HepG2 (cell line): ENCODE data around the gene MED19. TPM values are rescaled to one million over a fixed set of nuclear protein-coding genes. Genes with fewer than 3 reads are reported as not detected.
A peak's percentile ranks its signal among the peaks of the same experiment; 100 is the strongest.

Experiments
- CCDC6 ChIP-seq: sonication (generic); formaldehyde crosslinking; IDR thresholded peaks from 2 replicates; pipeline ENCODE4 v1.8.1; 2022; ENCODE audit warnings: mild to moderate bottlenecking, missing genetic modification reagents, moderate library complexity
- FOXK2 ChIP-seq: fragments of 450-650 bp; IDR thresholded peaks from 2 replicates; pipeline ENCODE4 v1.6.1; 2016
- HNRNPH1 ChIP-seq: fragments of 200-400 bp; formaldehyde crosslinking; optimal IDR thresholded peaks from 2 replicates; pipeline ENCODE3; 2017; ENCODE audit warnings: mild to moderate bottlenecking, low read depth, low read length
- HOXA9 ChIP-seq: sonication (generic); formaldehyde crosslinking; IDR thresholded peaks from 2 replicates; pipeline ENCODE4 v1.8.1; 2022; ENCODE audit warnings: missing genetic modification reagents, mild to moderate bottlenecking, moderate library complexity, borderline replicate concordance
- NR2F1 ChIP-seq, 2 experiments: fragments of 450-650 bp in 1 of 2; formaldehyde crosslinking in 1 of 2; IDR thresholded peaks; 2 replicates each; pipeline versions ENCODE4 v1.5.0 to v1.6.1; 2016 to 2020; ENCODE audit warnings: mild to moderate bottlenecking in 1 of 2, missing compliant biosample characterization in 1 of 2, missing genetic modification reagents in 1 of 2, moderate library complexity in 1 of 2
- PHB2 ChIP-seq: fragments of 450-650 bp; IDR thresholded peaks from 2 replicates; pipeline ENCODE4 v1.6.1; 2018; ENCODE audit not compliant: partially characterized antibody
- ZNF331 ChIP-seq: sonication (generic); formaldehyde crosslinking; IDR thresholded peaks from 2 replicates; pipeline ENCODE4 v1.4.0; 2020; ENCODE audit warnings: missing genetic modification reagents
- ZNF335 ChIP-seq: sonication (generic); formaldehyde crosslinking; IDR thresholded peaks from 2 replicates; pipeline ENCODE4 v1.4.0; 2020; ENCODE audit warnings: missing genetic modification reagents
- ZNF766 ChIP-seq: sonication (generic); formaldehyde crosslinking; IDR thresholded peaks from 2 replicates; pipeline ENCODE4 v1.5.0; 2020; ENCODE audit warnings: missing genetic modification reagents, borderline replicate concordance
- ZNF788 ChIP-seq: sonication (generic); formaldehyde crosslinking; IDR thresholded peaks from 2 replicates; pipeline ENCODE4 v1.5.0; 2020; ENCODE audit warnings: mild to moderate bottlenecking, missing genetic modification reagents, borderline replicate concordance
- ZSCAN29 ChIP-seq: sonication (generic); formaldehyde crosslinking; conservative IDR thresholded peaks from 2 replicates; pipeline ENCODE4 v1.4.0; 2020; ENCODE audit warnings: mild to moderate bottlenecking, missing genetic modification reagents
- polyA plus RNA-seq, 8 experiments: library from polyadenylated mRNA; depleted of rRNA in 3 of 8; stranded (reverse) in 7 of 8; unstranded in 1 of 8; fragments of >200 nt; fragmentation: Illumina TruSeq in 4 of 8; extraction: Trizol in 4 of 8; gene quantifications; 2 replicates each; pipeline versions ENCODE4 v1.2.1 to v1.2.3, GENCODE V29; 2011 to 2016; ENCODE audit warnings: low read depth in 4 of 8, missing spikeins in 1 of 8, mixed read lengths in 1 of 8; ENCODE audit not compliant: insufficient read depth in 1 of 8
- total RNA-seq, 5 experiments: library from RNA; depleted of rRNA; stranded (reverse); fragments of >200 nt; fragmentation: Illumina TruSeq; extraction: Trizol; gene quantifications; 2 replicates each; pipeline ENCODE4 v1.2.3, GENCODE V29; 2016; ENCODE audit warnings: low read depth in 1 of 5
- TF ChIP-seq, protein P1 (sequence below): sonication (generic); formaldehyde crosslinking; IDR thresholded peaks from 2 replicates; pipeline ENCODE4 v1.8.1; 2023; ENCODE audit warnings: mild to moderate bottlenecking, moderate library complexity, missing genetic modification reagents
- TF ChIP-seq, protein P2 (sequence below): fragments of 450-650 bp; IDR thresholded peaks from 2 replicates; pipeline ENCODE4 v1.6.1; 2016
- TF ChIP-seq, protein P3 (sequence below): IDR thresholded peaks from 2 replicates; pipeline ENCODE4 v1.6.1; 2016; ENCODE audit warnings: control low read depth
- TF ChIP-seq, protein P4 (sequence below): fragments of 450-650 bp; IDR thresholded peaks from 2 replicates; pipeline ENCODE4 v1.6.1; 2017; ENCODE audit warnings: mild to moderate bottlenecking
- TF ChIP-seq, protein P5 (sequence below): sonication (generic); formaldehyde crosslinking; IDR thresholded peaks from 2 replicates; pipeline ENCODE4 v1.4.0; 2020; ENCODE audit warnings: mild to moderate bottlenecking, missing genetic modification reagents
- TF ChIP-seq, protein P6 (sequence below): sonication (generic); formaldehyde crosslinking; IDR thresholded peaks from 2 replicates; pipeline ENCODE4 v1.4.0; 2020; ENCODE audit warnings: missing genetic modification reagents
- TF ChIP-seq, protein P7 (sequence below): sonication (generic); formaldehyde crosslinking; IDR thresholded peaks from 2 replicates; pipeline ENCODE4 v1.8.0; 2022; ENCODE audit warnings: missing genetic modification reagents, mild to moderate bottlenecking, moderate library complexity, borderline replicate concordance

The MED19 gene
- total and polyA plus RNA-seq, 2 of the 13 experiments (the other 11 are each of a cell fraction or from before 2014, with no cell fraction given), result 12.9 to 13.8 TPM

DNA sequence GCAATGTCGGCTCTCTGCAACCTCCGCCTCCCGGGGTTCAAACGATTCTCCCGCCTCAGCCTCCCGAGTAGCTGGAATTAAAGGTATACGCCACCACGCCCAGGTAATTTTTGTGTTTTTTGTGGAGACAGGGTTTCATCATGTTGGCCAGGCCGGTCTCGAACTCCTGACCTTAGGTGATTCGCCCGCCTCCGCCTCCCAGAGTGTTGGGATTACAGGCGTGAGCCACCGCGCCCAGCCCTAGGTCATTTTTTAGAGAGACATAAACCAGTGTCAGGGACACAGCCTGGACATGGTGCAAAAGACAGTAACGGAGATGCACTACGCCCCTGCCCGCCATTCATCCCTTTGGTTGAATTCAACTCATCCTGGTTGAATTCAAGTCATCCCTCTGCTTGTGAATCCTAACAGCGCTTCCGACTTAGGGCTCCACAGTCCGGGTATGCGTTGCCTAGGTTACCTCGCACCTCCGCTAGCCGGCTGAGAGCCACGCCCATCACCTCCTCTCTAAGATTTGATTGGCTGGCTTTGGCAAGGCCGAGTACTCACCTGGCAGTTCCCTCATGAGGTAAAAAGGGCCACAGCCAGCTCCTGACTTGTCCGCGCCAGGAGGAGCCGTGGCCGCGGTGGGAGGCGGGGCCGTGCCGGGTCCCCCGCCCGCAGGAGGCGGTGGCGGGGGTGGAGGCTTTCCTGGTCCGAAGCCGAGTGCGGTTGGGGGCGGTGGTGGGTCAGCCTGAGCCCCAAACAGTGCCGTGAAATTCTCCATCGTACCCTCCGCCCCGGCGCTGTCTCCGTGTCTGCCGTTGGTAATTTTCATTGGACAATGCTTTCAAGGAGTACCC lies at the start of gene MED19 (continued):
- TF ChIP-seq, protein P1, sequence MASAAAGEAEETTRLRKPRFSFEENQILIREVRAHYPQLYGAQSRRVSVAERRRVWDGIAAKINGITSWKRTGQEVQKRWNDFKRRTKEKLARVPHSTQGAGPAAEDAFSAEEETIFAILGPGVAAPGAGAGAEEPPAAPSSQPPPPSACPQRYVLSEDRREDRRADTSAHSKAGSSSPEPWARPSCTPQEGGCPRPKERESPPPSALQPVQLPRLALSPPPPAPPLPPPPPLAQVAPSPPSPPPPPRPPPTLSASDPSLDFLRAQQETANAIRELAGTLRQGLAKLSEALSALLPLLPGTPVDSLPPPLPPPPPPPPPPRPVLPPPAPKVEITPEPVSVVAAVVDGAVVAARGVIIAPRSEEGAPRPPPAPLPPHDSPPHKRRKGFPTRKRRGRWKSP (CRISPR knock-in tag), result no peak
- no peak for TF ChIP-seq HNRNPH1
- TF ChIP-seq, protein P2, sequence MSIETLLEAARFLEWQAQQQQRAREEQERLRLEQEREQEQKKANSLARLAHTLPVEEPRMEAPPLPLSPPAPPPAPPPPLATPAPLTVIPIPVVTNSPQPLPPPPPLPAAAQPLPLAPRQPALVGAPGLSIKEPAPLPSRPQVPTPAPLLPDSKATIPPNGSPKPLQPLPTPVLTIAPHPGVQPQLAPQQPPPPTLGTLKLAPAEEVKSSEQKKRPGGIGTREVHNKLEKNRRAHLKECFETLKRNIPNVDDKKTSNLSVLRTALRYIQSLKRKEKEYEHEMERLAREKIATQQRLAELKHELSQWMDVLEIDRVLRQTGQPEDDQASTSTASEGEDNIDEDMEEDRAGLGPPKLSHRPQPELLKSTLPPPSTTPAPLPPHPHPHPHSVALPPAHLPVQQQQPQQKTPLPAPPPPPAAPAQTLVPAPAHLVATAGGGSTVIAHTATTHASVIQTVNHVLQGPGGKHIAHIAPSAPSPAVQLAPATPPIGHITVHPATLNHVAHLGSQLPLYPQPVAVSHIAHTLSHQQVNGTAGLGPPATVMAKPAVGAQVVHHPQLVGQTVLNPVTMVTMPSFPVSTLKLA, result no peak
- no peak for TF ChIP-seq HOXA9 (CRISPR knock-in tag)
- TF ChIP-seq, protein P3, sequence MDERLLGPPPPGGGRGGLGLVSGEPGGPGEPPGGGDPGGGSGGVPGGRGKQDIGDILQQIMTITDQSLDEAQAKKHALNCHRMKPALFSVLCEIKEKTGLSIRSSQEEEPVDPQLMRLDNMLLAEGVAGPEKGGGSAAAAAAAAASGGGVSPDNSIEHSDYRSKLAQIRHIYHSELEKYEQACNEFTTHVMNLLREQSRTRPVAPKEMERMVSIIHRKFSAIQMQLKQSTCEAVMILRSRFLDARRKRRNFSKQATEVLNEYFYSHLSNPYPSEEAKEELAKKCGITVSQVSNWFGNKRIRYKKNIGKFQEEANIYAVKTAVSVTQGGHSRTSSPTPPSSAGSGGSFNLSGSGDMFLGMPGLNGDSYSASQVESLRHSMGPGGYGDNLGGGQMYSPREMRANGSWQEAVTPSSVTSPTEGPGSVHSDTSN (CRISPR knock-in tag), result peak; percentile 27; the same call in 1 of the 2 replicates
- no peak for TF ChIP-seq ZSCAN29 (CRISPR knock-in tag)
- TF ChIP-seq, protein P4, sequence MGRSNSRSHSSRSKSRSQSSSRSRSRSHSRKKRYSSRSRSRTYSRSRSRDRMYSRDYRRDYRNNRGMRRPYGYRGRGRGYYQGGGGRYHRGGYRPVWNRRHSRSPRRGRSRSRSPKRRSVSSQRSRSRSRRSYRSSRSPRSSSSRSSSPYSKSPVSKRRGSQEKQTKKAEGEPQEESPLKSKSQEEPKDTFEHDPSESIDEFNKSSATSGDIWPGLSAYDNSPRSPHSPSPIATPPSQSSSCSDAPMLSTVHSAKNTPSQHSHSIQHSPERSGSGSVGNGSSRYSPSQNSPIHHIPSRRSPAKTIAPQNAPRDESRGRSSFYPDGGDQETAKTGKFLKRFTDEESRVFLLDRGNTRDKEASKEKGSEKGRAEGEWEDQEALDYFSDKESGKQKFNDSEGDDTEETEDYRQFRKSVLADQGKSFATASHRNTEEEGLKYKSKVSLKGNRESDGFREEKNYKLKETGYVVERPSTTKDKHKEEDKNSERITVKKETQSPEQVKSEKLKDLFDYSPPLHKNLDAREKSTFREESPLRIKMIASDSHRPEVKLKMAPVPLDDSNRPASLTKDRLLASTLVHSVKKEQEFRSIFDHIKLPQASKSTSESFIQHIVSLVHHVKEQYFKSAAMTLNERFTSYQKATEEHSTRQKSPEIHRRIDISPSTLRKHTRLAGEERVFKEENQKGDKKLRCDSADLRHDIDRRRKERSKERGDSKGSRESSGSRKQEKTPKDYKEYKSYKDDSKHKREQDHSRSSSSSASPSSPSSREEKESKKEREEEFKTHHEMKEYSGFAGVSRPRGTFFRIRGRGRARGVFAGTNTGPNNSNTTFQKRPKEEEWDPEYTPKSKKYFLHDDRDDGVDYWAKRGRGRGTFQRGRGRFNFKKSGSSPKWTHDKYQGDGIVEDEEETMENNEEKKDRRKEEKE, result no peak
- TF ChIP-seq PHB2, result no peak
- TF ChIP-seq FOXK2, result no peak
- TF ChIP-seq, protein P5, sequence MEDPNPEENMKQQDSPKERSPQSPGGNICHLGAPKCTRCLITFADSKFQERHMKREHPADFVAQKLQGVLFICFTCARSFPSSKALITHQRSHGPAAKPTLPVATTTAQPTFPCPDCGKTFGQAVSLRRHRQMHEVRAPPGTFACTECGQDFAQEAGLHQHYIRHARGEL (CRISPR knock-in tag), result no peak
- TF ChIP-seq NR2F1 (CRISPR knock-in tag; IDR thresholded peaks at IDR 0.05), result peak in 1 of 2 experiments; percentile 31; a peak in 1 of 4 replicates
- TF ChIP-seq, protein P6, sequence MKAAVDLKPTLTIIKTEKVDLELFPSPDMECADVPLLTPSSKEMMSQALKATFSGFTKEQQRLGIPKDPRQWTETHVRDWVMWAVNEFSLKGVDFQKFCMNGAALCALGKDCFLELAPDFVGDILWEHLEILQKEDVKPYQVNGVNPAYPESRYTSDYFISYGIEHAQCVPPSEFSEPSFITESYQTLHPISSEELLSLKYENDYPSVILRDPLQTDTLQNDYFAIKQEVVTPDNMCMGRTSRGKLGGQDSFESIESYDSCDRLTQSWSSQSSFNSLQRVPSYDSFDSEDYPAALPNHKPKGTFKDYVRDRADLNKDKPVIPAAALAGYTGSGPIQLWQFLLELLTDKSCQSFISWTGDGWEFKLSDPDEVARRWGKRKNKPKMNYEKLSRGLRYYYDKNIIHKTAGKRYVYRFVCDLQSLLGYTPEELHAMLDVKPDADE (CRISPR knock-in tag), result no peak
- TF ChIP-seq, protein P7, sequence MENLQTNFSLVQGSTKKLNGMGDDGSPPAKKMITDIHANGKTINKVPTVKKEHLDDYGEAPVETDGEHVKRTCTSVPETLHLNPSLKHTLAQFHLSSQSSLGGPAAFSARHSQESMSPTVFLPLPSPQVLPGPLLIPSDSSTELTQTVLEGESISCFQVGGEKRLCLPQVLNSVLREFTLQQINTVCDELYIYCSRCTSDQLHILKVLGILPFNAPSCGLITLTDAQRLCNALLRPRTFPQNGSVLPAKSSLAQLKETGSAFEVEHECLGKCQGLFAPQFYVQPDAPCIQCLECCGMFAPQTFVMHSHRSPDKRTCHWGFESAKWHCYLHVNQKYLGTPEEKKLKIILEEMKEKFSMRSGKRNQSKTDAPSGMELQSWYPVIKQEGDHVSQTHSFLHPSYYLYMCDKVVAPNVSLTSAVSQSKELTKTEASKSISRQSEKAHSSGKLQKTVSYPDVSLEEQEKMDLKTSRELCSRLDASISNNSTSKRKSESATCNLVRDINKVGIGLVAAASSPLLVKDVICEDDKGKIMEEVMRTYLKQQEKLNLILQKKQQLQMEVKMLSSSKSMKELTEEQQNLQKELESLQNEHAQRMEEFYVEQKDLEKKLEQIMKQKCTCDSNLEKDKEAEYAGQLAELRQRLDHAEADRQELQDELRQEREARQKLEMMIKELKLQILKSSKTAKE, result no peak
- TF ChIP-seq ZNF331 (CRISPR knock-in tag), result peak; percentile 15; the same call in 1 of the 2 replicates
- peak; percentile 52; the same call in 1 of the 2 replicates for TF ChIP-seq CCDC6 (CRISPR knock-in tag)
- no peak for TF ChIP-seq ZNF766 (CRISPR knock-in tag)
- TF ChIP-seq ZNF788 (CRISPR knock-in tag), result no peak; the same call in 1 of the 2 replicates
- no peak for TF ChIP-seq ZNF335
